ENCODE data around the gene BTBD18.
A peak's percentile ranks its signal among the peaks of the same experiment; 100 is the strongest.

BTBD18 gene

GRCh38 chr11:57776577-57777210 is 25.1 kb upstream of the BTBD18 start:
- in situ Hi-C loops (cut with HindIII; ENCODE audit: low sequenced_read_pairs), result no loop called here
- no peak for DNase-seq (ENCODE audit: low read depth)
- H3K4me3 ChIP-seq (ENCODE audit: low read depth, low read length), result no peak overlapping the region
- TF ChIP-seq CTCF (IDR thresholded peaks at IDR 0.05; ENCODE audit: low read depth, low read length, missing control alignments), result no peak

- DNase-seq (ENCODE audit: low read depth), result peak; percentile 76
- in situ Hi-C loops (cut with HindIII; ENCODE audit: low sequenced_read_pairs), result no loop called here
- peak overlapping the region; percentile 6 for H3K4me3 ChIP-seq (ENCODE audit: low read depth, low read length)
- no peak for TF ChIP-seq CTCF (IDR thresholded peaks at IDR 0.05; ENCODE audit: low read depth, low read length, missing control alignments)
These were observed 24.5 kb upstream of the BTBD18 start for GRCh38 chr11:57776031-57776521.

GRCh38 chr11:57775491-57775890 is 23.9 kb upstream of the BTBD18 start:
- no peak for DNase-seq (ENCODE audit: low read depth)

DNA sequence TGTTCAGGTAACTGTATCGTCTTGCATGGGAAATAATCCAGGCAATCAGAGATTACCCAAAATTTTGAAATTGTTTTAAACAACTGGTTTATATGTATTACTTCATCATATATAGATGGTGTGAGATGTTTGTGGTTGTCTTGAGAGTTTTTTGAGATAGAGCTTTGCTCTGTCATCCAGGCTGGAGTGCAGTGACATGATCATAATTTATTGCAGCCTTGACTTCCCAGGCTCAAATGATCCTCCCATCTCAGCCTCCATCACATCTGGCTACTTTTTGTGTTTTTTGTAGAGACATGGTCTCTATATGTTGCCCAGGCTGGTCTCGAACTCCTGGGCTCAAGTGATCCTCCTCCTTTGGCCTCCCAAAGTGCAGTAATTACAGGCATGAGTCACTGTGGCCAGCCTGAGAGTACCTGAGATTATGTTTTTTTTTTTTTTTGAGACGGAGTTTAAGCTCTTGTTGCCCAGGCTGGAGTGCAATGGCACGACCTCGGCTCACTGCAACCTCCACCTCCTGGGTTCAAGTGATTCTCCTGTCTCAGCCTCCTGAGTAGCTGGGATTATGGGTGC is 21.5 kb upstream of the BTBD18 start:
- DNase-seq (ENCODE audit: low read depth), result no peak
- in situ Hi-C loops (cut with HindIII; ENCODE audit: low sequenced_read_pairs), result no loop called here
- no peak for TF ChIP-seq CTCF (IDR thresholded peaks at IDR 0.05; ENCODE audit: low read depth, low read length, missing control alignments)
- no peak overlapping the region for H3K4me3 ChIP-seq (ENCODE audit: low read depth, low read length)

More at GRCh38 chr11:57775491-57775890, 23.9 kb upstream of the BTBD18 start:
- TF ChIP-seq CTCF (IDR thresholded peaks at IDR 0.05; ENCODE audit: low read depth, low read length, missing control alignments), result no peak
- H3K4me3 ChIP-seq (ENCODE audit: low read depth, low read length), result peak overlapping the region; percentile 6
- in situ Hi-C loops (cut with HindIII; ENCODE audit: low sequenced_read_pairs), result no loop called here

- in situ Hi-C loops (cut with HindIII; ENCODE audit: low sequenced_read_pairs), result no loop called here
- no peak for TF ChIP-seq CTCF (IDR thresholded peaks at IDR 0.05; ENCODE audit: low read depth, low read length, missing control alignments)
- no peak overlapping the region for H3K4me3 ChIP-seq (ENCODE audit: low read depth, low read length)
- no peak for DNase-seq (ENCODE audit: low read depth)
These were observed 20.9 kb upstream of the BTBD18 start for GRCh38 chr11:57772562-57772961.

- no peak for TF ChIP-seq CTCF (IDR thresholded peaks at IDR 0.05; ENCODE audit: low read depth, low read length, missing control alignments)
- no peak for DNase-seq (ENCODE audit: low read depth)
- in situ Hi-C loops (cut with HindIII; ENCODE audit: low sequenced_read_pairs), result no loop called here
- H3K4me3 ChIP-seq (ENCODE audit: low read depth, low read length), result no peak overlapping the region
These were observed 19.7 kb upstream of the BTBD18 start for GRCh38 chr11:57771365-57771764.
